Ishikawa (cell line): ENCODE measurements around the gene C5AR2.

Experiments used
- CEBPB ChIP-seq: IDR thresholded peaks from 2 replicates; pipeline ENCODE4 v1.6.1; 2012
- CREB1 ChIP-seq: IDR thresholded peaks from 2 replicates; pipeline ENCODE4 v1.6.1; 2012; ENCODE audit warnings: low read depth
- EGR1 ChIP-seq: IDR thresholded peaks from 2 replicates; pipeline ENCODE4 v1.6.1; 2012
- EP300 ChIP-seq: IDR thresholded peaks from 2 replicates; pipeline ENCODE4 v1.6.1; 2012; ENCODE audit warnings: borderline replicate concordance
- MAX ChIP-seq: IDR thresholded peaks from 2 replicates; pipeline ENCODE4 v1.6.1; 2012
- NFIC ChIP-seq: IDR thresholded peaks from 2 replicates; pipeline ENCODE4 v1.6.1; 2012
- RAD21 ChIP-seq: IDR thresholded peaks from 2 replicates; pipeline ENCODE4 v1.6.1; 2012; ENCODE audit warnings: low read depth
- REST ChIP-seq: IDR thresholded peaks from 2 replicates; pipeline ENCODE4 v1.6.1; 2012; ENCODE audit warnings: low read depth, mild to moderate bottlenecking
- TAF1 ChIP-seq: IDR thresholded peaks from 2 replicates; pipeline ENCODE4 v1.6.1; 2012; ENCODE audit warnings: low read depth, mild to moderate bottlenecking
- TEAD4 ChIP-seq: IDR thresholded peaks from 2 replicates; pipeline ENCODE4 v1.6.1; 2012
- USF1 ChIP-seq: IDR thresholded peaks from 2 replicates; pipeline ENCODE4 v1.6.1; 2012
- YY1 ChIP-seq: IDR thresholded peaks from 2 replicates; pipeline ENCODE4 v1.6.1; 2012; ENCODE audit warnings: low read depth
- ZBTB7A ChIP-seq: IDR thresholded peaks from 2 replicates; pipeline ENCODE4 v1.6.1; 2012; ENCODE audit warnings: low read depth

GRCh38 chr19:47321630-47322029 lies 10.3 kb upstream of the C5AR2 start:
- TF ChIP-seq EP300 (no peak), NFIC (no peak), EGR1 (no peak), CREB1 (no peak), MAX (no peak), REST (no peak), TAF1 (no peak), RAD21 (no peak), YY1 (no peak), CEBPB (no peak), TEAD4 (no peak), ZBTB7A (no peak), USF1 (no peak)
